Stimulated activated naive CD4-positive, alpha-beta T cell treated with Interleukin-2 at 50 U/mL for 16 hours (primary cell): ENCODE results near the gene TOX3.

ENCODE experiments used
- DNase-seq: peaks from one replicate; lab custom pipeline; 2025; lab: John Stamatoyannopoulos, UW

Gene TOX3

GRCh38 chr16:52547004-52547833 lies at the start of gene TOX3:
Gene TOX3, minus strand, starts transcription at chr16:52547143. Its CDS starts 420 bp downstream, at chr16:52546723.
- no peak for DNase-seq

- DNase-seq, result no peak
These were observed 45.8 kb upstream of the TOX3 start for GRCh38 chr16:52592778-52593177.

- no peak for DNase-seq
These were observed 45.1 kb upstream of the TOX3 start for GRCh38 chr16:52591934-52592592.

GRCh38 chr16:52591471-52591870 lies 44.5 kb upstream of the TOX3 start:
- no peak for DNase-seq

- DNase-seq, result no peak
These were observed 39.2 kb upstream of the TOX3 start for GRCh38 chr16:52586159-52586558.

GRCh38 chr16:52584354-52585320 lies 37.7 kb upstream of the TOX3 start:
- no peak for DNase-seq

GRCh38 chr16:52581530-52581929 lies 34.6 kb upstream of the TOX3 start:
- DNase-seq, result no peak

GRCh38 chr16:52580488-52580887 lies 33.5 kb upstream of the TOX3 start:
- no peak for DNase-seq

GRCh38 chr16:52578829-52579498 lies 32.0 kb upstream of the TOX3 start:
- no peak for DNase-seq

- no peak for DNase-seq
These were observed 31.3 kb upstream of the TOX3 start for GRCh38 chr16:52578007-52578828.

GRCh38 chr16:52577130-52577706 lies 30.3 kb upstream of the TOX3 start:
- DNase-seq, result no peak

- DNase-seq, result no peak
These were observed 26.7 kb upstream of the TOX3 start for GRCh38 chr16:52573365-52574299.

GRCh38 chr16:52572656-52573055 lies 25.7 kb upstream of the TOX3 start:
- no peak for DNase-seq

GRCh38 chr16:52570495-52571091 lies 23.6 kb upstream of the TOX3 start:
- no peak for DNase-seq

- DNase-seq, result no peak
These were observed 22.8 kb upstream of the TOX3 start for GRCh38 chr16:52569701-52570100.

- no peak for DNase-seq
These were observed 22.2 kb upstream of the TOX3 start for GRCh38 chr16:52568983-52569690.

- DNase-seq, result no peak
These were observed 21.6 kb upstream of the TOX3 start for GRCh38 chr16:52568495-52568894.

- DNase-seq, result no peak
These were observed 20.2 kb upstream of the TOX3 start for GRCh38 chr16:52567193-52567592.
